ENCODE measurements around the gene BCL11B. TPM values are rescaled to one million over a fixed set of nuclear protein-coding genes. Genes with fewer than 3 reads are reported as not detected.

The BCL11B gene
- total RNA-seq, 1 donor from 2014 or later = 0.23 TPM

DNA sequence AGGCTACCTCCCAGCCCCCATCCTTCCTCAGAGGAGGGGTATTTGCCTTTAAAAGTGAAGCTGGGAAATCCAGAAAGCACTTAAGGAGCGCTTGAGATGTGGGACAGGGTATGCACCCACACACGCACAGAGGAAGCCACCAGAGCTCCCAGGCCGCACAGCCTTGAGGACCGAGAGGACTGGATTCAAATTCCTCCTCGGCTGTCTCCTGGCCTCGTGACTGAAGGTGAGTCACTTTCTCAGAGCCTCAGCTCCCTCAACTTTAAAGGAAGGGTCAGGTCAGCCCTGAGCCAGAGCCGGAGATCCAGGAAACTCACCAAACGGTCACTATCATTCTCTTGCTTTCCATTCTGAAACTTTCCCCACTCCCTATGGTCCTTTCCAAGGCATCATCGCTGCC lies 37.6 kb downstream of the BCL11B start:
- TF ChIP-seq, protein P1, sequence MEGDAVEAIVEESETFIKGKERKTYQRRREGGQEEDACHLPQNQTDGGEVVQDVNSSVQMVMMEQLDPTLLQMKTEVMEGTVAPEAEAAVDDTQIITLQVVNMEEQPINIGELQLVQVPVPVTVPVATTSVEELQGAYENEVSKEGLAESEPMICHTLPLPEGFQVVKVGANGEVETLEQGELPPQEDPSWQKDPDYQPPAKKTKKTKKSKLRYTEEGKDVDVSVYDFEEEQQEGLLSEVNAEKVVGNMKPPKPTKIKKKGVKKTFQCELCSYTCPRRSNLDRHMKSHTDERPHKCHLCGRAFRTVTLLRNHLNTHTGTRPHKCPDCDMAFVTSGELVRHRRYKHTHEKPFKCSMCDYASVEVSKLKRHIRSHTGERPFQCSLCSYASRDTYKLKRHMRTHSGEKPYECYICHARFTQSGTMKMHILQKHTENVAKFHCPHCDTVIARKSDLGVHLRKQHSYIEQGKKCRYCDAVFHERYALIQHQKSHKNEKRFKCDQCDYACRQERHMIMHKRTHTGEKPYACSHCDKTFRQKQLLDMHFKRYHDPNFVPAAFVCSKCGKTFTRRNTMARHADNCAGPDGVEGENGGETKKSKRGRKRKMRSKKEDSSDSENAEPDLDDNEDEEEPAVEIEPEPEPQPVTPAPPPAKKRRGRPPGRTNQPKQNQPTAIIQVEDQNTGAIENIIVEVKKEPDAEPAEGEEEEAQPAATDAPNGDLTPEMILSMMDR (conservative IDR thresholded peaks at IDR 0.05; ENCODE audit: low read depth, low read length) = no peak
- DNase-seq (ENCODE audit: low read depth) = no peak
- no peak overlapping the region for H3K4me3 ChIP-seq (ENCODE audit: low read depth, low read length)

DNA sequence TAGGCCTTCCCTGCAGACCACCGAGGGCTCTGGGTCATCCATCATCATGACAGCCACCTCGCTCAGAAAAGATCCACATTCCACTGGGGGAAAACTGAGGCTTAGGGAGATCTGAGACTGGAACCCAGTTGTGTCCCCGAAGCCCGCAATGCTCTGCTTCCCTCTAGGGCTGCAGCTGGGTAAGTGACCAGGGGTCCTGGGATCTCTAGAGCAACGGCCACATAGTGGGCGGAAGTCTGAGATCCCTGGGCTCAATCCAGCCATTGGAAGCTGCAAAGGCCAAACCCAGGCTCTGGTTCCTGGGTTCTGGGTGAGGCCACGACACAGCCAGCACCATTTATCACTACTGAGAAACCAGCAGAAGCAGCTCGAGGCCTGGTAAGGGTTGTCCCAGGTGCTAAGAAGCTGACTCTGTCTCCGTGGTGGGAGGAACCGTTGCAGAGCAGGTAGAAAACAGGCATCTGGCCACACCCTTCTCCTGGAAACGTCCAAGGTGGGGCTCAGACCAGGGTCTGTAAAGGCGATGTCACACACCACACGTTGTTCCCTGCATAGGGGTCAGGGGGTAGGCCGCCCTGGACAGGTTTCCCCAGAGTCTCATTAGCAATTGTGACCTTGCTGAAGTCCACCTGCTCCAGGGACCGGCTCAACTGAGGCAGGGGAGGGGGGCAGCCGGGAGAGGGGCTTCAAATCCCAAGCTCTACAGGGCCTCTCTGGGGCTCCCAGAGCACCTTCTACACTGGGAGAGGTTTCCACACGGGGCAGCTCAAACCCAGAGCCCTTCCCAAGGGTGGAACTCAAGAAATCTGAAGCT lies 38.6 kb downstream of the BCL11B start:
- DNase-seq (ENCODE audit: low read depth) = no peak
- TF ChIP-seq, protein P1 (conservative IDR thresholded peaks at IDR 0.05; ENCODE audit: low read depth, low read length) = no peak
- no peak overlapping the region for H3K4me3 ChIP-seq (ENCODE audit: low read depth, low read length)

DNA sequence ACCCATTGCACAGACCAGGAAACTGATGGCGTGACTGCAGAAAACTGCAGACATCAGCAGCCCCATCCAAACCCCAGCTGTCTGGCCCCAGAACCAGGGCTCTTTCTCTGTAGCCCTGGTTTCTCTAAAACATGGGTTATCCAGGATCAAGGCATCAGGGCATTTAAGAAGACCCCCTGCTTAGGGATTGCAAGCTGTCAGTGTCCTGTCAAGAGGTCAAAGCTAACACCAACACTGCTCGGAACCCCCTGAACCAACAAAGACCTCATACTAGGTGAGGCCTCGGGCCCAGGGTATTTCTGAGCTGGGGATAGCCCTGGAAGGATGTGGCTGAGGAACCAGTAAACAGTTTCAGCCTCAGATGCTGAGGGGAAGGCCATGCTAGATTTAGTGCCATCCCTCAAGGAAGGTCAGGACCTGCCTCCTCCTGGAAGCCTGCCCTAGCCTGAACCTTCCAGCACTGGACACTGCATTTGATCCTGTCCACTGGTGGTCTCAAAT lies 39.2 kb downstream of the BCL11B start:
- TF ChIP-seq, protein P1 (conservative IDR thresholded peaks at IDR 0.05; ENCODE audit: low read depth, low read length) = no peak
- no peak overlapping the region for H3K4me3 ChIP-seq (ENCODE audit: low read depth, low read length)
- no peak for DNase-seq (ENCODE audit: low read depth)

DNA sequence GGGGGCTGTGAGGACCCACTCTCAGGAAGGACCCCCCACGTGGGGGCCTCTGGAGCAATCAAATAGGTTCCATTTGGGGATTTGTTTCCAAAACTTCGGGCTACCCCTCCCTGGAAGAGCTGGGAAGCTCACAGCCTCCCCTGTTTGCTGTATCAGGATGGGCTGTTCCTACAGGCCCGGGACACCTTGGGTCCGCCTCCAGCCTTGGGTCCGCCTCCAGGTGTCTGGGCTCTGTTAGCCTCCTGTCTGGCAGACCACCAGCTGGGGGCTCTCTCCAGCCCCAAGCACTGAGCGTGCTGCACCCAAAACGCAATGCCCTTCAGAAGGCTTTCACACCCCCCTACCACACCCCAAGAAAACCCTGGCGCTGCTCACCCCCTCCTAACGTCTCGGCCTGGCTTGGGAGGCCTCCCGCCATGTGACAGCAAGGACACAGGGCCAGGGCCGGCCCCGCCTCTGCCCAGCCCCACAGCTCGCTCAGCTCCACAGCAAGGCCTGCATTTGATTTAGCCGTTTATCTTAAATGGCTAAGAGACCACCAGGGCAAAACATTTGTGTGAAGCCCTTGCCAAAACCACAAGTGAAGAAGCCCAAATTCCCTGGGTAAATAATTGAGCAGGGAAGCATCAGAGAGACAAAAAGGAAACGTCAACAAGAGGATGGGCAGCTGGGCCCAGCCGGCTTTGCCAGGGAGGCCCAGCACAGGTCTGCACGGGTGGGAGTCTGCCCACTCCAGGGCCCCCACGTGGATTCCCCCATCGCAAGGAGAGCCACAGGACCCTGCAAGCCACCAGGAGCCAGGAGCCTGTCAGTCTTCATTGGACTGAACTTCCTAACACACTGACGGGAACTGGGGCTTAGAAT lies 39.9 kb downstream of the BCL11B start:
- TF ChIP-seq, protein P1 (conservative IDR thresholded peaks at IDR 0.05; ENCODE audit: low read depth, low read length) = no peak
- no peak for DNase-seq (ENCODE audit: low read depth)

DNA sequence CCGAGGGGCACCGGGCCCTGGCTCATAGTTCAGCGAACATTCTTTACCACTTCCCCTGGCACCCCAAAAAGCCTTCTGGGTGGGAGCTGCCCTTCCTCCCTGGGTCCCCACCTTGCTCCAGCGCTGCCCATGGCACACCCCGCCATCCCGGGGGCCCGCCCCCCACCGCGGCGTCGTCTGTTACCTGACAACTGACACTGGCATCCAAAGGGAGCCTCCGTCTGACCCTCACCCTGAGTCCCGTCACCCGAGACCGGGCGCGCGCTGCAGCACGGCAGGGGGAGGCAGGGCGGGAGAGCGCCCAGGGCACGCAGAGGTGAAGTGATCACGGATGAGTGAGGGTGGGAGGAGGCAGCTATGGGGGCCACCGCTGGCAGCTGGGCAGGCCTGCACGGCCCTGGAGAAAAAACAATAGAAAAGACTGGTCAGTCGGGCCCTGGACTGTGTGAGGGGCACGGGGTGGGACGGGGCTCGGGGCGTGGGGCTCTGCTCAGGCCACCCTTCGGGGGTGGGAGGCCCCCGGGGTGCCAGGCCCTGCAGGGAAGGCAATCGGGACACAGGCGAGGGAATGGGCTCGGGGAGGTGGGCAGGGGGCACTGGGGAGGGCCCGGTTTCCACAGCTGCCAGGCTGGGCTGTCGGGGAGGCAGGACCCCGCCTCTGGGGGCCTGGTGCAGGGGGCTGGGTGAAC lies 40.7 kb downstream of the BCL11B start:
- H3K4me3 ChIP-seq (ENCODE audit: low read depth, low read length) = no peak overlapping the region
- TF ChIP-seq, protein P1 (conservative IDR thresholded peaks at IDR 0.05; ENCODE audit: low read depth, low read length) = no peak
- no peak for DNase-seq (ENCODE audit: low read depth)

More for the DNA sequence above, 39.9 kb downstream of the BCL11B start:
- no peak overlapping the region for H3K4me3 ChIP-seq (ENCODE audit: low read depth, low read length)

DNA sequence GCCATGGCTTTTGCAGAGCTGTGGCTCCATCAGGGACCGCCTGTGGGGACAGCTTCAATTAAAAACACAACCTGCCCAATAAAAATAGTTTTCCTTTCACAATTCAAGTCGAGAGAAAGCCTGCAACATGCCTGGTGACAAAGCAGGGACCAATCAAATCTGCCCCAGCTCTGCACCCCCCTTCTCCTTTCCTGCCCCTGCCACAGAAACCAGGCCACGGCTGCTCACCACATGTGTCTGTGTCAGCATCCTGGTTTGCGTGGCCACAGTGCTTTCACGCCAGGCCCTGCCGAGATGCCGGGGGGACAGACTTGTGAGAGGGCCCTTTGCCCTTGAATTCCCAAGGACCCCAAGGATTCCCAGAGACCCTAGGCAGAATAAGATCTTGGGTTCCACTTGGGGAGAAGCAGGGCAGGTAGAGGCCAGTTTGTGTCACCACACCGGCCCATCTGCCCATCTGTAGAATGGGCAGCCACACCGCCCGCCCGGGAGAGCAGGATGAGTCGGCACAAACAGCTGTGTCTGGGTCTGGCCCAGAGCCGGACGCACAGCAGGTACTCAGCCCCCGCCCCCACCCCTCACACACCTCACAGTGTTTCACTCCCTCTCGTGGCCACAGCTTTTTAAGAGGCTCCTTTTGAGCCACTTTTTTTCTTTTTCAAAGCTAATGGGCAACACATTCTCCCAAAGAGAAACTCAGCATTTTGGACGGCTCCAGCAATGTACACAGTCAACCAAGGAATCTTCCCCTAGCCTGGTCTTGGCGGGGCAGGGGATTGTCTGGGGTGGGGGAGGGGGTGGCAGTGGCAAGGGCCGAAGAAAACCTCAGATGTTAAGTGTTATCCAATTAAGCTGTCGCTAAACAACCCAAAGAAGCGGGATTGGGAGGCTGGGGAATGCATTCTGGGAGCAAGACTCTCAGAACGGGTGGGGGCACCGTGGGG lies 41.5 kb downstream of the BCL11B start:
- DNase-seq (ENCODE audit: low read depth) = no peak
- H3K4me3 ChIP-seq (ENCODE audit: low read depth, low read length) = no peak overlapping the region
- TF ChIP-seq, protein P1 (conservative IDR thresholded peaks at IDR 0.05; ENCODE audit: low read depth, low read length) = no peak
